HEK293 (cell line): ENCODE results near the gene APOBEC3H.
A peak's percentile ranks its signal among the peaks of the same experiment; 100 is the strongest.

Experiments used
- CTCF ChIA-PET: fragments of 350-600 bp; formaldehyde crosslinking; extraction: SDS; loops from one replicate; lab custom pipeline; 2021; ENCODE audit warnings: antibody characterized with exemption; lab: Yijun Ruan, JAX
- POLR2A ChIA-PET: fragments of 300-600 bp; formaldehyde crosslinking; extraction: SDS; loops from one replicate; lab custom pipeline; 2020; ENCODE audit warnings: antibody characterized with exemption, inconsistent platforms; lab: Yijun Ruan, JAX
- H3K27ac ChIP-seq: fragments of 200-500 bp; sonication (Bioruptor generic); 2 replicates; pipeline ENCODE4 v1.5.1; 2014; ENCODE audit warnings: low read depth, low read length, control low read depth, inconsistent platforms; ENCODE audit errors: extremely low read depth
- H3K36me3 ChIP-seq, 2 experiments: fragments of 200-500 bp in 1 of 2; sonication (Bioruptor generic) in 1 of 2; 1 replicate in 1 of 2; 2 replicates in 1 of 2; pipeline ENCODE4 v1.5.1; 2014 to 2017; ENCODE audit warnings: inconsistent platforms in 2 of 2, low read length in 2 of 2; ENCODE audit not compliant: control insufficient read depth in 2 of 2, insufficient read depth in 1 of 2
- H3K4me1 ChIP-seq: fragments of 200-500 bp; sonication (Bioruptor generic); 2 replicates; pipeline ENCODE4 v1.5.1; 2014; ENCODE audit warnings: mild to moderate bottlenecking, low read length, inconsistent platforms; ENCODE audit not compliant: control insufficient read depth, insufficient read depth
- H3K4me3 ChIP-seq: 2 replicates; pipeline ENCODE4 v1.5.1; 2011; ENCODE audit warnings: low read depth, mild to moderate bottlenecking, control low read depth, low read length, moderate library complexity
- H3K9me3 ChIP-seq: fragments of 200-500 bp; sonication (Bioruptor generic); 2 replicates; pipeline ENCODE4 v1.5.1; 2014; ENCODE audit warnings: low read depth, low read length, inconsistent platforms; ENCODE audit not compliant: control insufficient read depth, insufficient read depth
- HOXA7 ChIP-seq: sonication (generic); formaldehyde crosslinking; IDR thresholded peaks from 2 replicates; pipeline ENCODE4 v1.8.1; 2022; ENCODE audit warnings: missing genetic modification reagents, borderline replicate concordance
- PRDM1 ChIP-seq: fragments of 450-650 bp; formaldehyde crosslinking; IDR thresholded peaks from 2 replicates; pipeline ENCODE4; 2016; ENCODE audit warnings: missing biosample characterization, missing genetic modification characterization
- ZBTB17 ChIP-seq: fragments of 450-650 bp; formaldehyde crosslinking; IDR thresholded peaks from 2 replicates; pipeline ENCODE4 v1.5.1; 2016; ENCODE audit warnings: missing biosample characterization, missing genetic modification characterization
- ZIC2 ChIP-seq: fragments of 450-650 bp; formaldehyde crosslinking; IDR thresholded peaks from 2 replicates; pipeline ENCODE4 v1.5.1; 2016; ENCODE audit warnings: missing biosample characterization, missing genetic modification characterization
- ZNF214 ChIP-seq: fragments of 450-650 bp; formaldehyde crosslinking; IDR thresholded peaks from 2 replicates; pipeline ENCODE4 v1.5.1; 2017; ENCODE audit warnings: missing biosample characterization, mild to moderate bottlenecking, missing genetic modification characterization, borderline replicate concordance
- ZNF292 ChIP-seq: fragments of 450-650 bp; formaldehyde crosslinking; IDR thresholded peaks from 2 replicates; pipeline ENCODE4 v1.5.1; 2016; ENCODE audit warnings: low read depth, missing biosample characterization, missing genetic modification characterization, borderline replicate concordance
- ZNF302 ChIP-seq: fragments of 450-650 bp; formaldehyde crosslinking; IDR thresholded peaks from 2 replicates; pipeline ENCODE4 v1.5.1; 2016; ENCODE audit warnings: missing biosample characterization, missing genetic modification characterization, low read depth
- ZNF335 ChIP-seq: fragments of 450-650 bp; formaldehyde crosslinking; conservative IDR thresholded peaks from 2 replicates; pipeline ENCODE4 v1.5.1; 2016; ENCODE audit warnings: missing biosample characterization, missing genetic modification characterization
- ZNF341 ChIP-seq: fragments of 450-650 bp; formaldehyde crosslinking; IDR thresholded peaks from 2 replicates; pipeline ENCODE4; 2016; ENCODE audit warnings: low read depth, missing biosample characterization, missing genetic modification characterization
- ZNF521 ChIP-seq: fragments of 450-650 bp; formaldehyde crosslinking; IDR thresholded peaks from 2 replicates; pipeline ENCODE4 v1.5.1; 2017; ENCODE audit warnings: missing biosample characterization, mild to moderate bottlenecking, missing genetic modification characterization
- ZNF530 ChIP-seq: fragments of 450-650 bp; formaldehyde crosslinking; IDR thresholded peaks from 2 replicates; pipeline ENCODE4 v1.5.1; 2016; ENCODE audit warnings: low read depth, missing biosample characterization, missing genetic modification characterization
- ZNF544 ChIP-seq: fragments of 450-650 bp; formaldehyde crosslinking; IDR thresholded peaks from 2 replicates; pipeline ENCODE4 v1.5.0; 2017; ENCODE audit warnings: missing biosample characterization, missing genetic modification characterization
- ZNF768 ChIP-seq: fragments of 450-650 bp; formaldehyde crosslinking; IDR thresholded peaks from 2 replicates; pipeline ENCODE4 v1.5.1; 2018; ENCODE audit warnings: missing biosample characterization, mild to moderate bottlenecking, missing genetic modification characterization
- TF ChIP-seq, protein P1 (sequence below): fragments of 450-650 bp; formaldehyde crosslinking; IDR thresholded peaks from 2 replicates; pipeline ENCODE4 v1.5.1; 2016; ENCODE audit warnings: missing biosample characterization, missing genetic modification characterization
- TF ChIP-seq, protein P2 (sequence below): fragments of 450-650 bp; formaldehyde crosslinking; IDR thresholded peaks from 2 replicates; pipeline ENCODE4 v1.5.1; 2016; ENCODE audit warnings: missing biosample characterization, missing genetic modification characterization
- TF ChIP-seq, protein P3 (sequence below): fragments of 450-650 bp; formaldehyde crosslinking; IDR thresholded peaks from 2 replicates; pipeline ENCODE4 v1.5.1; 2016; ENCODE audit warnings: missing biosample characterization, missing genetic modification characterization
- TF ChIP-seq, protein P4 (sequence below): IDR thresholded peaks from 2 replicates; pipeline ENCODE4 v1.6.1; 2011; ENCODE audit warnings: mild to moderate bottlenecking, low read depth, low read length, borderline replicate concordance
- TF ChIP-seq, protein P5 (sequence below): fragments of 450-650 bp; formaldehyde crosslinking; IDR thresholded peaks from 2 replicates; pipeline ENCODE4 v1.5.1; 2016; ENCODE audit warnings: missing biosample characterization, missing genetic modification characterization

The APOBEC3H gene

DNA sequence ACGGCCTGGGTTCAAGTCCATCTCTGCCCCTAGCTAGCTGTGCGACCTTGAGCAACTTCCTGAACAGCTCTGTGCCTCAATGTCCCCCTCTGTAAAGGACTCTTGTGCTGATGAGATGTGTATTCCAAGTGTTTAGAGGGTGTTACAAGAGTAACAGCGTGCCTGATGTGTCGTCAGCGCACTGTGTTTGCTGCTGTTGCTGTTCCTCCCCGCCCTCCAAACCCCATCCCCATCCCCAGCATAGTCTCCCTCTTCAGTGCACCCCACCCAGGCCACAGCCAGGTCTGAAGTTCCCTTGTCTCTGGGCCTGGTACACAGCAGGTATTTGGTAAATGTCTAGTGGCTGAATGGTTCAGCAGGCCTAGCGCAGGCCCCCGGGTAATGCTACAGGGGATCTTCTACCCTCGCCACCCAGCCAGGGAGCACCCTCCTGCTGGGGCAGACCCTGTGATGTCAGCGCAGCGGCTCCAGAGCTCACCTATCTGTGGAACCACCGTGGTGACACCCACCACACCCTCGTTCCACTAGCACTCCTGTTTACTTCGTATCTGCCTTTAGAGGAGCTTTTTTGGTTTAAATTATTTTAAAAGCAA lies 45.1 kb downstream of the APOBEC3H start:
- Histone ChIP-seq H3K4me1 (peaks cover 4% of the 10 kb centered on the region; the same call in 1 of the 2 replicates), H3K36me3 (no peaks in the 10 kb centered on the region), H3K27ac (no peak overlapping the region), H3K4me3 (no peak overlapping the region), H3K9me3 (no peaks in the 10 kb centered on the region)
- ChIA-PET POLR2A (no interaction called here), CTCF (interaction anchor here (0.7 to 1.0 kb wide), 2 partner anchors 8 to 20 kb away, joined by 3 to 4 read pairs; no protein-coding TSS in a partner anchor)
- TF ChIP-seq ZIC2 (tag by site-specific recombination) (peak; percentile 52), ZNF302 (tag by site-specific recombination) (no peak)

DNA sequence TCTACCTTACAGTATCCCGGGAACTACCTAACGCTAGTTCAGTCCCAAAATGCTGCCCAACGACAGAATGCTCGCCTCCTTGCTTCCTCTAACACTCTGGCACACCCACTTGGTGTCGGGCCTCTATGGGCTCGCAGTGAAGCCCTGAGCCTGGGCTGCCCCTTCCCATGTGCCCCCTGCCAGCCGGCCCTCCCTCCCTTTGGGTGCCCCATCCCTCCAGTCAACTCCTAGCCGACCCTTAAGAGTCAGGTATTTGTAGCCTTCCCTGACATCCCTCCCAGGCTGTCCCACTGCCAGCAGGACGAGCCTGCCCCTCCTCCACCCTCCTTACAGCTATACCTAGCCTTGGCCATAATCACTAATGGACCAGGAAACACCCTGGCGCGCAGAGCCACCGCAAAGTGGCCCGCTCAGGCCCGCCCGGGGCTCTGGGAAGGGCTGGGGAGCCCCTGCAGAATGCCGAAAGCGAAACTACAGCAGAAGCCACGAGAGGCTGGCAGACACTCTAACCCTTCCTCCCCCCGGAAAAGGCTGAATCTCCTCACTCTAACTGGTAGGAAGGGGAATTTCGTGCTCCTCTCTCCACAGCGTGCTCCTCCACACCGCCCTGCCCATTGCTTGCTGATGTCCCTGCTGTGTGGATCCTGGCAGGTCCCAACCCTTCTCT lies 47.2 kb downstream of the APOBEC3H start:
- TF ChIP-seq ZNF341 (0 out of 2 replicates have a peak, but pooled peaks have one; percentile 31), ZNF292 (tag by site-specific recombination) (no peak)
- TF ChIP-seq, all 188 proteins: peak for 1
- Histone ChIP-seq H3K4me3 (no peak overlapping the region), H3K36me3 (peaks cover 0 to 6% of the 10 kb centered on the region in 2 experiments; a peak in 1 of 3 replicates), H3K27ac (no peak overlapping the region), H3K4me1 (peaks cover 4% of the 10 kb centered on the region; the same call in 1 of the 2 replicates), H3K9me3 (no peaks in the 10 kb centered on the region)
- POLR2A ChIA-PET, result interaction anchor here (0.9 kb wide), 1 partner anchor 176 kb away, joined by 8 read pairs; no protein-coding TSS in a partner anchor
- CTCF ChIA-PET, result interaction anchor here (1.3 kb wide), 2 partner anchors 167 to 187 kb away, joined by 3 to 6 read pairs; no protein-coding TSS in a partner anchor

DNA sequence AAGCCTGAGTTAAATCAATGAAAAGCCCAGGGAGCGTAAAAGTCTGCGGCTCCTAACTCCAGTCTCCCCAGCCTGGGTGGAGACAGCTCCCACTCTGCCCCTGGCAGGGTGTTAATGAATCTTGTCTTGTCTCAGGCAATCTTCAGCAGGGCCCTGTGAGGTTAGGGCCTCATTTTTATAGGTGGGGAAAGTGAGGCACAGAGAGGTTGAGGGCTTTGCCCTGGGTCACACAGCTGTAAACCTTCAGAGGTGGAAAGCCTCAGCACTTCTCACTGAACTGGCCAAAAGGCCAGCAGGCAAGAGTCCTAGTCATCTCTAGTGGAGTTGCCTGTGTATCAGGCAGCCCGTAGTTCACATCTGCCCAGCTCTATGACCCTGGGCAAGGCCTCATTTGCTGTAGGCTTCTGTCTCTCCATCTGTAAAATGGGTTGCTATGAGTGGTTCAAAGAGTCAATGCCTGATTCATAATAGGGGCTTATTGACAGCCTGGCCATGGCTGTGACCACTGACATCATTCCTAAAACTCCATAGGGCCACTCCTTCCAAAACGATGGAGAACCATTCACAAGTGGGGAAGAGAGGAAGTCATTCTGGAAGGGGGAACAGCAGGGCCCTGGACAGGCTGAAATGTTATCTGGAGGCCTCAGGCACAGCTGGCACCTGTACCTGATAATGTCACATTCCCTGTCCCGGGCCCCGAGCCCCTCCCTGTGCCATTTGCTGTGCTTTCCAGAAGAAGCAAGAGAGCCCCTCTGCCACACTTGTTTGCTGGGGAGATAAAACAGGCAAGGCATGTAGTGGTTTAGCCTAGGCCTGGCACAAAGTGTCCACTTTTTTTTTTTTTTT lies 49.4 kb downstream of the APOBEC3H start:
- peaks cover 4% of the 10 kb centered on the region; the same call in 1 of the 2 replicates for H3K4me1 ChIP-seq
- CTCF ChIA-PET, result no interaction called here
- POLR2A ChIA-PET, result interaction anchor here (0.6 kb wide), 1 partner anchor 182 kb away, joined by 5 read pairs; no protein-coding TSS in a partner anchor
- no peak overlapping the region; the same call in 1 of the 2 replicates for H3K4me3 ChIP-seq
- H3K27ac ChIP-seq, result peak overlapping the region; percentile 46; the same call in 1 of the 2 replicates
- no peaks in the 10 kb centered on the region for H3K9me3 ChIP-seq
- peaks cover 0 to 10% of the 10 kb centered on the region in 2 experiments; a peak in 1 of 3 replicates for H3K36me3 ChIP-seq
- TF ChIP-seq, protein P1, sequence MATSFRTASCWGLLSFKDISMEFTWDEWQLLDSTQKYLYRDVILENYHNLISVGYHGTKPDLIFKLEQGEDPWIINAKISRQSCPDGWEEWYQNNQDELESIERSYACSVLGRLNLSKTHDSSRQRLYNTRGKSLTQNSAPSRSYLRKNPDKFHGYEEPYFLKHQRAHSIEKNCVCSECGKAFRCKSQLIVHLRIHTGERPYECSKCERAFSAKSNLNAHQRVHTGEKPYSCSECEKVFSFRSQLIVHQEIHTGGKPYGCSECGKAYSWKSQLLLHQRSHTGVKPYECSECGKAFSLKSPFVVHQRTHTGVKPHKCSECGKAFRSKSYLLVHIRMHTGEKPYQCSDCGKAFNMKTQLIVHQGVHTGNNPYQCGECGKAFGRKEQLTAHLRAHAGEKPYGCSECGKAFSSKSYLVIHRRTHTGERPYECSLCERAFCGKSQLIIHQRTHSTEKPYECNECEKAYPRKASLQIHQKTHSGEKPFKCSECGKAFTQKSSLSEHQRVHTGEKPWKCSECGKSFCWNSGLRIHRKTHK (tag by site-specific recombination), result no peak
- TF ChIP-seq ZNF530, result no peak
- TF ChIP-seq HOXA7 (CRISPR knock-in tag), result no peak
- TF ChIP-seq, protein P2, sequence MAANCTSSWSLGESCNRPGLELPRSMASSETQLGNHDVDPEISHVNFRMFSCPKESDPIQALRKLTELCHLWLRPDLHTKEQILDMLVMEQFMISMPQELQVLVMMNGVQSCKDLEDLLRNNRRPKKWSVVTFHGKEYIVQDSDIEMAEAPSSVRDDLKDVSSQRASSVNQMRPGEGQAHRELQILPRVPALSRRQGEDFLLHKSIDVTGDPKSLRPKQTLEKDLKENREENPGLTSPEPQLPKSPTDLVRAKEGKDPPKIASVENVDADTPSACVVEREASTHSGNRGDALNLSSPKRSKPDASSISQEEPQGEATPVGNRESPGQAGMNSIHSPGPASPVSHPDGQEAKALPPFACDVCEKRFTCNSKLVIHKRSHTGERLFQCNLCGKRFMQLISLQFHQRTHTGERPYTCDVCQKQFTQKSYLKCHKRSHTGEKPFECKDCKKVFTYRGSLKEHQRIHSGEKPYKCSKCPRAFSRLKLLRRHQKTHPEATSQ (tag by site-specific recombination), result no peak
- TF ChIP-seq, protein P3, sequence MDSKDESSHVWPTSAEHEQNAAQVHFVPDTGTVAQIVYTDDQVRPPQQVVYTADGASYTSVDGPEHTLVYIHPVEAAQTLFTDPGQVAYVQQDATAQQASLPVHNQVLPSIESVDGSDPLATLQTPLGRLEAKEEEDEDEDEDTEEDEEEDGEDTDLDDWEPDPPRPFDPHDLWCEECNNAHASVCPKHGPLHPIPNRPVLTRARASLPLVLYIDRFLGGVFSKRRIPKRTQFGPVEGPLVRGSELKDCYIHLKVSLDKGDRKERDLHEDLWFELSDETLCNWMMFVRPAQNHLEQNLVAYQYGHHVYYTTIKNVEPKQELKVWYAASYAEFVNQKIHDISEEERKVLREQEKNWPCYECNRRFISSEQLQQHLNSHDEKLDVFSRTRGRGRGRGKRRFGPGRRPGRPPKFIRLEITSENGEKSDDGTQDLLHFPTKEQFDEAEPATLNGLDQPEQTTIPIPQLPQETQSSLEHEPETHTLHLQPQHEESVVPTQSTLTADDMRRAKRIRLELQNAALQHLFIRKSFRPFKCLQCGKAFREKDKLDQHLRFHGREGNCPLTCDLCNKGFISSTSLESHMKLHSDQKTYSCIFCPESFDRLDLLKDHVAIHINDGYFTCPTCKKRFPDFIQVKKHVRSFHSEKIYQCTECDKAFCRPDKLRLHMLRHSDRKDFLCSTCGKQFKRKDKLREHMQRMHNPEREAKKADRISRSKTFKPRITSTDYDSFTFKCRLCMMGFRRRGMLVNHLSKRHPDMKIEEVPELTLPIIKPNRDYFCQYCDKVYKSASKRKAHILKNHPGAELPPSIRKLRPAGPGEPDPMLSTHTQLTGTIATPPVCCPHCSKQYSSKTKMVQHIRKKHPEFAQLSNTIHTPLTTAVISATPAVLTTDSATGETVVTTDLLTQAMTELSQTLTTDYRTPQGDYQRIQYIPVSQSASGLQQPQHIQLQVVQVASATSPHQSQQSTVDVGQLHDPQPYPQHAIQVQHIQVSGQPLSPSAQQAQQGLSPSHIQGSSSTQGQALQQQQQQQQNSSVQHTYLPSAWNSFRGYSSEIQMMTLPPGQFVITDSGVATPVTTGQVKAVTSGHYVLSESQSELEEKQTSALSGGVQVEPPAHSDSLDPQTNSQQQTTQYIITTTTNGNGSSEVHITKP (tag by site-specific recombination), result no peak
- TF ChIP-seq, protein P4, sequence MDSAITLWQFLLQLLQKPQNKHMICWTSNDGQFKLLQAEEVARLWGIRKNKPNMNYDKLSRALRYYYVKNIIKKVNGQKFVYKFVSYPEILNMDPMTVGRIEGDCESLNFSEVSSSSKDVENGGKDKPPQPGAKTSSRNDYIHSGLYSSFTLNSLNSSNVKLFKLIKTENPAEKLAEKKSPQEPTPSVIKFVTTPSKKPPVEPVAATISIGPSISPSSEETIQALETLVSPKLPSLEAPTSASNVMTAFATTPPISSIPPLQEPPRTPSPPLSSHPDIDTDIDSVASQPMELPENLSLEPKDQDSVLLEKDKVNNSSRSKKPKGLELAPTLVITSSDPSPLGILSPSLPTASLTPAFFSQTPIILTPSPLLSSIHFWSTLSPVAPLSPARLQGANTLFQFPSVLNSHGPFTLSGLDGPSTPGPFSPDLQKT, result no peak
- no peak for TF ChIP-seq ZNF292 (tag by site-specific recombination)
- peak; percentile 40; the same call in 1 of the 2 replicates for TF ChIP-seq ZNF335 (tag by site-specific recombination)
- no peak for TF ChIP-seq ZNF521
- TF ChIP-seq ZNF214 (tag by site-specific recombination), result no peak
- TF ChIP-seq, protein P5, sequence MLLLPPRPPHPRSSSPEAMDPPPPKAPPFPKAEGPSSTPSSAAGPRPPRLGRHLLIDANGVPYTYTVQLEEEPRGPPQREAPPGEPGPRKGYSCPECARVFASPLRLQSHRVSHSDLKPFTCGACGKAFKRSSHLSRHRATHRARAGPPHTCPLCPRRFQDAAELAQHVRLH (tag by site-specific recombination), result 0 out of 2 replicates have a peak, but pooled peaks have one; percentile 16
- no peak for TF ChIP-seq PRDM1 (tag by site-specific recombination)
- TF ChIP-seq ZNF768, result peak; percentile 95
- no peak for TF ChIP-seq ZNF544 (tag by site-specific recombination)
- TF ChIP-seq ZBTB17 (tag by site-specific recombination), result no peak
